Measurements from ENCODE around the gene TRIM38. TPM values are rescaled to one million over a fixed set of nuclear protein-coding genes. Genes with fewer than 3 reads are reported as not detected.

Gene TRIM38
- total and polyA plus RNA-seq, 2 of the 13 experiments (the other 11 are each of a cell fraction or from before 2014, with no cell fraction given) = 2.5 to 3.1 TPM

GRCh38 chr6:25928562-25929324 is 33.9 kb upstream of the TRIM38 start (continued):
- TF ChIP-seq, protein P1, sequence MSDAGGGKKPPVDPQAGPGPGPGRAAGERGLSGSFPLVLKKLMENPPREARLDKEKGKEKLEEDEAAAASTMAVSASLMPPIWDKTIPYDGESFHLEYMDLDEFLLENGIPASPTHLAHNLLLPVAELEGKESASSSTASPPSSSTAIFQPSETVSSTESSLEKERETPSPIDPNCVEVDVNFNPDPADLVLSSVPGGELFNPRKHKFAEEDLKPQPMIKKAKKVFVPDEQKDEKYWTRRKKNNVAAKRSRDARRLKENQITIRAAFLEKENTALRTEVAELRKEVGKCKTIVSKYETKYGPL (CRISPR knock-in tag; IDR thresholded peaks at IDR 0.05) = peak; percentile 53; the same call in 1 of the 2 replicates
- TF ChIP-seq CREM (IDR thresholded peaks at IDR 0.05) (peak; percentile 90), CREM (CRISPR knock-in tag; IDR thresholded peaks at IDR 0.05) (no peak), ZNF343 (CRISPR knock-in tag; IDR thresholded peaks at IDR 0.05) (no peak), GTF2F1 (IDR thresholded peaks at IDR 0.05; ENCODE audit: low read length) (no peak), CREBL2 (CRISPR knock-in tag; IDR thresholded peaks at IDR 0.05; ENCODE audit: borderline replicate concordance) (no peak), TMF1 (CRISPR knock-in tag; IDR thresholded peaks at IDR 0.05; ENCODE audit: low read depth) (no peak), MED8 (CRISPR knock-in tag; IDR thresholded peaks at IDR 0.05; ENCODE audit: insufficient replicate concordance) (no peak), ZNF282 (IDR thresholded peaks at IDR 0.05; ENCODE audit: partially characterized antibody) (no peak), ZNF44 (CRISPR knock-in tag; IDR thresholded peaks at IDR 0.05) (no peak), SRF (IDR thresholded peaks at IDR 0.05; ENCODE audit: low read depth, low read length) (peak; percentile 61), ZNF367 (CRISPR knock-in tag; IDR thresholded peaks at IDR 0.05; ENCODE audit: borderline replicate concordance) (no peak)
- TF ChIP-seq, protein P2, sequence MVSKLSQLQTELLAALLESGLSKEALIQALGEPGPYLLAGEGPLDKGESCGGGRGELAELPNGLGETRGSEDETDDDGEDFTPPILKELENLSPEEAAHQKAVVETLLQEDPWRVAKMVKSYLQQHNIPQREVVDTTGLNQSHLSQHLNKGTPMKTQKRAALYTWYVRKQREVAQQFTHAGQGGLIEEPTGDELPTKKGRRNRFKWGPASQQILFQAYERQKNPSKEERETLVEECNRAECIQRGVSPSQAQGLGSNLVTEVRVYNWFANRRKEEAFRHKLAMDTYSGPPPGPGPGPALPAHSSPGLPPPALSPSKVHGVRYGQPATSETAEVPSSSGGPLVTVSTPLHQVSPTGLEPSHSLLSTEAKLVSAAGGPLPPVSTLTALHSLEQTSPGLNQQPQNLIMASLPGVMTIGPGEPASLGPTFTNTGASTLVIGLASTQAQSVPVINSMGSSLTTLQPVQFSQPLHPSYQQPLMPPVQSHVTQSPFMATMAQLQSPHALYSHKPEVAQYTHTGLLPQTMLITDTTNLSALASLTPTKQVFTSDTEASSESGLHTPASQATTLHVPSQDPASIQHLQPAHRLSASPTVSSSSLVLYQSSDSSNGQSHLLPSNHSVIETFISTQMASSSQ (IDR thresholded peaks at IDR 0.05; ENCODE audit: low read depth) = peak; percentile 91
- TF ChIP-seq, protein P2 (CRISPR knock-in tag; IDR thresholded peaks at IDR 0.05; ENCODE audit: borderline replicate concordance) = peak; percentile 96
- TF ChIP-seq, protein P3, sequence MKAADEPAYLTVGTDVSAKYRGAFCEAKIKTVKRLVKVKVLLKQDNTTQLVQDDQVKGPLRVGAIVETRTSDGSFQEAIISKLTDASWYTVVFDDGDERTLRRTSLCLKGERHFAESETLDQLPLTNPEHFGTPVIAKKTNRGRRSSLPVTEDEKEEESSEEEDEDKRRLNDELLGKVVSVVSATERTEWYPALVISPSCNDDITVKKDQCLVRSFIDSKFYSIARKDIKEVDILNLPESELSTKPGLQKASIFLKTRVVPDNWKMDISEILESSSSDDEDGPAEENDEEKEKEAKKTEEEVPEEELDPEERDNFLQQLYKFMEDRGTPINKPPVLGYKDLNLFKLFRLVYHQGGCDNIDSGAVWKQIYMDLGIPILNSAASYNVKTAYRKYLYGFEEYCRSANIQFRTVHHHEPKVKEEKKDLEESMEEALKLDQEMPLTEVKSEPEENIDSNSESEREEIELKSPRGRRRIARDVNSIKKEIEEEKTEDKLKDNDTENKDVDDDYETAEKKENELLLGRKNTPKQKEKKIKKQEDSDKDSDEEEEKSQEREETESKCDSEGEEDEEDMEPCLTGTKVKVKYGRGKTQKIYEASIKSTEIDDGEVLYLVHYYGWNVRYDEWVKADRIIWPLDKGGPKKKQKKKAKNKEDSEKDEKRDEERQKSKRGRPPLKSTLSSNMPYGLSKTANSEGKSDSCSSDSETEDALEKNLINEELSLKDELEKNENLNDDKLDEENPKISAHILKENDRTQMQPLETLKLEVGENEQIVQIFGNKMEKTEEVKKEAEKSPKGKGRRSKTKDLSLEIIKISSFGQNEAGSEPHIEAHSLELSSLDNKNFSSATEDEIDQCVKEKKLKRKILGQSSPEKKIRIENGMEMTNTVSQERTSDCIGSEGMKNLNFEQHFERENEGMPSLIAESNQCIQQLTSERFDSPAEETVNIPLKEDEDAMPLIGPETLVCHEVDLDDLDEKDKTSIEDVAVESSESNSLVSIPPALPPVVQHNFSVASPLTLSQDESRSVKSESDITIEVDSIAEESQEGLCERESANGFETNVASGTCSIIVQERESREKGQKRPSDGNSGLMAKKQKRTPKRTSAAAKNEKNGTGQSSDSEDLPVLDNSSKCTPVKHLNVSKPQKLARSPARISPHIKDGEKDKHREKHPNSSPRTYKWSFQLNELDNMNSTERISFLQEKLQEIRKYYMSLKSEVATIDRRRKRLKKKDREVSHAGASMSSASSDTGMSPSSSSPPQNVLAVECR (CRISPR knock-in tag; IDR thresholded peaks at IDR 0.05; ENCODE audit: borderline replicate concordance) = peak; percentile 26; the same call in 1 of the 2 replicates
- TF ChIP-seq, protein P4, sequence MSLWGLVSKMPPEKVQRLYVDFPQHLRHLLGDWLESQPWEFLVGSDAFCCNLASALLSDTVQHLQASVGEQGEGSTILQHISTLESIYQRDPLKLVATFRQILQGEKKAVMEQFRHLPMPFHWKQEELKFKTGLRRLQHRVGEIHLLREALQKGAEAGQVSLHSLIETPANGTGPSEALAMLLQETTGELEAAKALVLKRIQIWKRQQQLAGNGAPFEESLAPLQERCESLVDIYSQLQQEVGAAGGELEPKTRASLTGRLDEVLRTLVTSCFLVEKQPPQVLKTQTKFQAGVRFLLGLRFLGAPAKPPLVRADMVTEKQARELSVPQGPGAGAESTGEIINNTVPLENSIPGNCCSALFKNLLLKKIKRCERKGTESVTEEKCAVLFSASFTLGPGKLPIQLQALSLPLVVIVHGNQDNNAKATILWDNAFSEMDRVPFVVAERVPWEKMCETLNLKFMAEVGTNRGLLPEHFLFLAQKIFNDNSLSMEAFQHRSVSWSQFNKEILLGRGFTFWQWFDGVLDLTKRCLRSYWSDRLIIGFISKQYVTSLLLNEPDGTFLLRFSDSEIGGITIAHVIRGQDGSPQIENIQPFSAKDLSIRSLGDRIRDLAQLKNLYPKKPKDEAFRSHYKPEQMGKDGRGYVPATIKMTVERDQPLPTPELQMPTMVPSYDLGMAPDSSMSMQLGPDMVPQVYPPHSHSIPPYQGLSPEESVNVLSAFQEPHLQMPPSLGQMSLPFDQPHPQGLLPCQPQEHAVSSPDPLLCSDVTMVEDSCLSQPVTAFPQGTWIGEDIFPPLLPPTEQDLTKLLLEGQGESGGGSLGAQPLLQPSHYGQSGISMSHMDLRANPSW (CRISPR knock-in tag; IDR thresholded peaks at IDR 0.05; ENCODE audit: borderline replicate concordance) = peak; percentile 94; the same call in 1 of the 2 replicates
